KOPT-K1 (cell line): ENCODE measurements around the gene MAPRE2.

ENCODE experiments used
- H3K27ac ChIP-seq: fragments of 200-600 bp; sonication (generic); 2 replicates; pipeline ENCODE4 v1.5.1; 2016; ENCODE audit warnings: antibody characterized with exemption, mild to moderate bottlenecking, low read depth, low read length; ENCODE audit not compliant: poor library complexity, severe bottlenecking
- H3K36me3 ChIP-seq: fragments of 200-600 bp; sonication (generic); 2 replicates; pipeline ENCODE4 v1.5.1; 2017; ENCODE audit warnings: antibody characterized with exemption, mild to moderate bottlenecking, low read length, moderate library complexity; ENCODE audit not compliant: insufficient read depth
- H3K9me3 ChIP-seq: fragments of 200-600 bp; sonication (generic); 2 replicates; pipeline ENCODE4 v1.5.1; 2017; ENCODE audit warnings: antibody characterized with exemption, low read length, mild to moderate bottlenecking; ENCODE audit not compliant: insufficient read depth, poor library complexity, severe bottlenecking

MAPRE2 gene

DNA sequence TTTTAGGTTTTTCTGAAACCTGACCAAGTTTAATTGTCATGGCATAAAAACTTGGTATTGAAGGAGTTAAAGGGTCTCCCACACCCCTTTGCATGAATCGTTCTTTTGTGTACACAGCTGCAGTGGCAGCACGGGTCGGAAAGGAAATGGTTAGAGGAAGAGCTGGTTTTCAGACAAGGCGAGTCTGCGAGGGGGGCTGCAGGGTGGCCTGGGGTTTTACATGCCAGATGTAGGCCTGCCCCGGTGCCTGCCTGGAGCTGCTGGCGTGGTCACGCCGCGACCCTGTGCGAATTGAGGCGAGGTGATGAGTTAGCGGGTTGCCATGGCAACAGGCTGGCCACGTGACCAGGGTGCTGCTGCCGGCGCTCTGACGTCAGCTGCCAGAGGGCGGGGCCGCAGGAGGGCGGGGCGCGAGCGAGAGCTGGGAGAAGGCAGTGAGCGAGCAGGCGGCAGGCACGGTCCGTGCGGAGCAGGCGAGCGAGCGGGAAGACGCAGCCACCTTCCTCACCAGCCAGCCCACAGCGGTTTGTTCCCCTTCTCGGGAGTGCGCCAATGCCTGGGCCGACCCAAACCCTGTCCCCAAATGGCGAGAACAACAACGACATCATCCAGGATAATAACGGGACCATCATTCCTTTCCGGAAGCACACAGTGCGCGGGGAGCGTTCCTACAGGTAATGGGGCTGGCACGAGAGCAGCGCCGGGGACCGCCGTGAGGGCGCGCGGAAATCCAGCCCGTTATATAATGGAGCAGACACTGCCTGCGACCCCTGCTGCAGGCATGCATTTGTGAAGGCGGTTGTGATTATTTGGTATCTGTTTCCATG, at the start of gene MAPRE2:
Gene MAPRE2 (plus strand): TSS at position 426 of the 827 bp plus-strand sequence. CDS start 127 bp downstream, at position 553.
- H3K36me3 ChIP-seq, result no peaks in the 10 kb centered on the region
- H3K9me3 ChIP-seq, result no peaks in the 10 kb centered on the region
- H3K27ac ChIP-seq, result peak within 1 kb of the TSS; percentile 83

DNA sequence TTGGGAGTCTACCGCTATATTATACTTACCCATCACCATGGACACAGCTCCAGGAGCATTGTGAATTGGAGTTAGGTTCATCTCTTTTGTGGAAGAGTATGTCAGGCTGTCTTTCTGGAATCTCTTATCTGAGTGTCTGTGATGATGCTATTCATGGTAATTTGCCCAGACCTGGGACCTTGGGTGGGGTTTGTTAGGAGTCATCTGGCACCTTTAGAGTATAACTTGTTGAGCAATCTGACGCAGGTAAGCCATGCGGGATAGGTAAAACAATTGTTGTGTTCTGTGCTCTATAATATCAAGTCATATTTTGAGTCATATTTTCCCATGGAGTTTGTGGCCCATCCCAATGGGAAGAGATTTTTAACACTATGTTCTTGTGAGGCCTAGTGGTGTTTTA, 49.7 kb upstream of the MAPRE2 start:
- Histone ChIP-seq H3K9me3 (no peaks in the 10 kb centered on the region), H3K36me3 (no peaks in the 10 kb centered on the region), H3K27ac (no peak overlapping the region)

- Histone ChIP-seq H3K36me3 (no peaks in the 10 kb centered on the region), H3K9me3 (no peaks in the 10 kb centered on the region), H3K27ac (no peak overlapping the region)
These were observed 47.9 kb upstream of the MAPRE2 start for GRCh38 chr18:34993289-34993688.

- H3K36me3 ChIP-seq, result no peaks in the 10 kb centered on the region
- H3K27ac ChIP-seq, result no peak overlapping the region
- H3K9me3 ChIP-seq, result no peaks in the 10 kb centered on the region
These were observed 45.5 kb upstream of the MAPRE2 start for GRCh38 chr18:34995746-34996145.

GRCh38 chr18:34998661-34999060, 42.6 kb upstream of the MAPRE2 start:
- Histone ChIP-seq H3K36me3 (no peaks in the 10 kb centered on the region), H3K9me3 (no peaks in the 10 kb centered on the region), H3K27ac (no peak overlapping the region)

GRCh38 chr18:34999756-35000289, 41.4 kb upstream of the MAPRE2 start:
- Histone ChIP-seq H3K27ac (no peak overlapping the region), H3K9me3 (no peaks in the 10 kb centered on the region), H3K36me3 (no peaks in the 10 kb centered on the region)

GRCh38 chr18:35000457-35000856, 40.8 kb upstream of the MAPRE2 start:
- Histone ChIP-seq H3K36me3 (no peaks in the 10 kb centered on the region), H3K27ac (no peak overlapping the region), H3K9me3 (no peaks in the 10 kb centered on the region)

DNA sequence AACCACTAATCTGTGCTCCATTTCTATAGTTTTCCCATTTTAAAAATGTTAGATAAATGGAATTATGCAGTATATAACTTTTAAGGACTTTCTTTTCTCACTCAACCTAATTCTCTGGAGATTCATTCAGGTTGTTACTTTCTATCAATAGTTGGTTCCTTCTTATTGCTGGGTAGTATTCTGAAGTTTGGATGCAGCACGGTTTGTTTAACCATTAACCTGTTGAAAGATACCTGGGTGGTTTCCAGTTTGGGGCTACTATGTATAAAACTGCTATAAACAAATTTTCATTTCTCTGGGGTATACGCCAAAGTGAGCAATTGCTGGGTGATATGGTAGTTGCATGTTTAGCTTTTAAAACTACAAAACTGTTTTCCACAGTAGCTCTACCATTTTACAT, 39.1 kb upstream of the MAPRE2 start:
- Histone ChIP-seq H3K36me3 (no peaks in the 10 kb centered on the region), H3K9me3 (no peaks in the 10 kb centered on the region), H3K27ac (no peak overlapping the region)

DNA sequence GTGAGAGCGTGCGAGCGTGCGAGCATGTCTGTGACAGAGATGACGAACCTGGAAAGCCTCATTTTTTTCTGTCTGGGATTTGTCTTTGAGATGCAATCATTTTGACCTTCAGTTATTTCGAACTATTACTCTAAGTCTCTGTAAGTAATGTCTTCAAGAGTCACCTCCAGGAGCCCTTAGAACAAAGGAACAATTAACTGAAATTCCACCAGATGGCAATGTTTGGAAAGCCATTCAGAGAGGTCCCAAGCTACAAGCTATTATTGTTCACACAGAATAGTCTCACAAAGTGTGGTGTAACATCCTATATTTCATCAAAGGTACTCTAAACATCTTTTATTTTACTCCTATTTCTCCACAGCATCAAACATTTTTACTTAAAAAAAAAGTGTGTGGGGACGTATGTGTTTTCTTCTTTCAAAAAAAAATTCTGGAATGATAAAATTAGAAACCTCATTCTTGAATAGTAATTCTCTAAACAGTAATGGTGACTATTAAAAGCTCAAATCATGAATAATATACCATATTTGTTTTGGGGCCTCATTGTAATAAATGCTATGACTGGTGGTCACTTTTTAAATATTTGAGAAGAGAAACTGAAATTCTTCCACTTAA, 35.1 kb upstream of the MAPRE2 start:
- H3K9me3 ChIP-seq, result no peaks in the 10 kb centered on the region
- H3K36me3 ChIP-seq, result no peaks in the 10 kb centered on the region
- H3K27ac ChIP-seq, result no peak overlapping the region

- Histone ChIP-seq H3K9me3 (no peaks in the 10 kb centered on the region), H3K27ac (no peak overlapping the region), H3K36me3 (no peaks in the 10 kb centered on the region)
These were observed 31.1 kb upstream of the MAPRE2 start for GRCh38 chr18:35010156-35010555.

DNA sequence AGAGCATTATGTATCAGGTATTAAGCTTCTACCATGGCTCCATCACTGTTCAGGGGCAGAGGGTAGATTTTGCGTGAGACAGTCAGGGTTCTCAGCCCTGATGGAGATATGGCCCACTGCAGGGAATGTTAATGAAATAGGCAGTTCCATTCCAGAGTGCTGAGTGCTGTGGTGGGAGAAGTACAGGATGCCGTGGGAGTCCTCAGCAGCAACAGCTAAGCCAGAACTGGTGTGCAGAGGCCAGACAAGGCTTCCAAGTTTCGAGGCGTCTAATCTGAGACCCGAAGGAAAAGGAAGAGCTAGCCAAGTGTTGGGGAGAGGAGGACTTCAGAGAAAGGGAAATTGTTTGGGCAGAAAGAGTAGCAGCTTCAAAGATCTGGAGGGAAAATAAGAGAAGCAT, 30.2 kb upstream of the MAPRE2 start:
- H3K36me3 ChIP-seq, result no peaks in the 10 kb centered on the region
- no peak overlapping the region for H3K27ac ChIP-seq

DNA sequence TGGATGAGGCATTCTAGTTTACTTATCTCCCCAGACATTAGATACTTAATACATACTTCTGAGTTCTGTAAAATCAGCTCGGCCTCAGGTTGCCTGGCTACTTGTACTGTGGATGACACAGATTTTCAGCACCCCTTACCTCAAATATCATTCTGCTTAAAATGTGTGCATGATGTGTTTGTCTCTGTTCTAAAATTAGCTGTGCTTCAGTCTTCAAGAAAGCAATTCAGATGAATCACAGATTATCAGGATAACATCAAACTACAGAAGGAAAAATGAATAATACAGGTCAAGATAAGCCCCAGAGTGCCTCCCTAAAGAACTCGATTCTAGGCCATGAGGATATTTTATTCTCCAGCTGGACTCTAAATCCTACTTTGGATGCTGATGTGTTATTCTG, 21.3 kb upstream of the MAPRE2 start:
- no peaks in the 10 kb centered on the region for H3K36me3 ChIP-seq
- H3K27ac ChIP-seq, result no peak overlapping the region
- H3K9me3 ChIP-seq, result no peaks in the 10 kb centered on the region

More for the DNA sequence above, 30.2 kb upstream of the MAPRE2 start:
- H3K9me3 ChIP-seq, result no peaks in the 10 kb centered on the region

DNA sequence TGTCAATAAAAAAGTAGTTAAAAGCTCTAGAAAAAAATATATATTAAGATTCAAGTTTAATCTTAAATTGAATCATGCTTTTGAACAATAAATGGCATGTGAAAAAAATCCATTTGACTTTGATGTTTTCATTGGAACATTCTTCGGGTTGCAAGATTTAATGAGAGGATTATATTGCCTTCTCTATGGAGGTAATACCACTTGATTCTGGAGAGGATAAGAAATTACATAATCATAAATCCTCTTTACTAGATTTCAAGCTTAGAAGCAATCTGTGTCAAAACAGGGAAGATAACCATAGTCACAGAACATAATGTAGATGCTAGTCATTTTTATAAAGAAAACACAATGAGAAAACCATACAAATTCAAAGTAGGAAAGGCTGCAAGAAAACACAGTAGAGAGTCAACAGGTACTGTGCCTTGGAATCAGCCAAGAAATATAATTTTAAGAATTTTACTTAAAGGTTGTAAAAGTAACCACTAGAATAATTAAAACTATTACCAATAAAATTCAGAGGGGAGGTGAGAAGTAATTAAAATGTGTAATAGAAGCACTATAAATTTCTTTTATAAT, 18.7 kb upstream of the MAPRE2 start:
- no peaks in the 10 kb centered on the region for H3K9me3 ChIP-seq
- H3K27ac ChIP-seq, result no peak overlapping the region
- no peaks in the 10 kb centered on the region for H3K36me3 ChIP-seq

DNA sequence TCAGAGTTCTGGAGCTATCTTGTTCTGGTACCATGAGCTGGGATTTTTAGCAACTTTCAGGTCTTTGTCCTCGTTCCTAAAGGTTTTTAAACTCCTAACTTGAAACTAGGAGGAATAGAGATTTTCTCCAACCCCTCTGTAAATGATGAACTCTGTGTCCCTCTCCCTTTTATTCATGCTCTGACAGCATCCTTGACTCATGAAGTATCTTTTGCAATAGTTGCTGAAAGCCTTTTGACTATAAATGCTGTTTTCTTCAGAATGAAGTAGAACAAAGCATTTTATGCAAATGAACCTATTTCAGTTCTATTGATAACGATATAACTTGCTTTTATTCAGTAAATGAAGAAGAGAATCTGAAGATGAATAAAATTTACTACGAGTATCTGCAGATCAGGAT, 17.0 kb upstream of the MAPRE2 start:
- no peaks in the 10 kb centered on the region for H3K36me3 ChIP-seq
- no peaks in the 10 kb centered on the region for H3K9me3 ChIP-seq
- H3K27ac ChIP-seq, result no peak overlapping the region

- no peaks in the 10 kb centered on the region for H3K36me3 ChIP-seq
These were observed 16.2 kb upstream of the MAPRE2 start for GRCh38 chr18:35024965-35025364.

More at GRCh38 chr18:35024965-35025364, 16.2 kb upstream of the MAPRE2 start:
- Histone ChIP-seq H3K27ac (no peak overlapping the region), H3K9me3 (no peaks in the 10 kb centered on the region)
